Measurements from ENCODE around the gene ZNF419. TPM values are rescaled to one million over a fixed set of nuclear protein-coding genes. Genes with fewer than 3 reads are reported as not detected.

ZNF419 gene
- total RNA-seq, 1 donor from 2014 or later, result 10.0 TPM

GRCh38 chr19:57527136-57527881 lies 39.8 kb downstream of the ZNF419 start, which contains the start of gene ZNF549:
Gene ZNF549 (plus strand): TSS chr19:57527356. CDS start chr19:57527574, 218 bp downstream.
- intact Hi-C loops (cut with micrococcal nuclease), result loop anchor here (1.0 to 2.0 kb wide), 23 partner anchors 28 to 881 kb away; partner anchors contain the start of genes ERVK3-1, TRAPPC2B, ZNF134 and ZNF17

DNA sequence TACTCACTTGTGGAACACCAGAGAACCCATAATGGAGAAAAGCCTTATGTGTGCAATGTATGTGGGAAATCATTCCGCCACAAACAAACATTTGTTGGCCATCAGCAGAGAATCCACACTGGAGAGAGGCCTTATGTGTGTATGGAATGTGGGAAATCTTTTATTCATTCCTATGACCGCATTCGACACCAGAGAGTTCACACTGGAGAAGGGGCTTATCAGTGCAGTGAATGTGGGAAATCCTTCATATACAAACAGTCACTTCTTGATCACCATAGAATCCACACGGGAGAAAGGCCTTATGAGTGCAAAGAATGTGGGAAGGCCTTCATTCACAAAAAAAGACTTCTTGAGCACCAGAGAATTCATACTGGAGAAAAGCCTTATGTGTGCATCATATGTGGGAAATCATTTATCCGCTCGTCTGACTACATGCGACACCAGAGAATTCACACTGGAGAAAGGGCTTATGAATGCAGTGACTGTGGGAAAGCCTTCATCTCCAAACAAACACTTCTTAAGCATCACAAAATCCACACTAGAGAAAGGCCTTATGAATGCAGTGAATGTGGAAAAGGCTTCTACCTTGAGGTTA lies 50.5 kb downstream of the ZNF419 start:
- intact Hi-C loops (cut with micrococcal nuclease), result no loop called here

Other genes with a start within 250 kb of the ZNF419 start
- 9.4 and 10.9 TPM in 2 replicates for gene ZNF805, start 247.1 kb upstream of the ZNF419 start, total RNA-seq
- 42.0 and 44.9 TPM in 2 replicates for gene ZNF460, start 207.3 kb upstream of the ZNF419 start, total RNA-seq
- gene ZNF543, start 167.3 kb upstream of the ZNF419 start, total RNA-seq, result 7.8 and 8.5 TPM in 2 replicates
- gene ZNF304, start 136.5 kb upstream of the ZNF419 start, total RNA-seq, result 8.5 and 9.7 TPM in 2 replicates
- gene TRAPPC2B, start 124.2 kb upstream of the ZNF419 start, total RNA-seq, result 6.4 and 6.8 TPM in 2 replicates
- gene ZNF547, start 124.2 kb upstream of the ZNF419 start, total RNA-seq, result 2.0 and 3.9 TPM in 2 replicates
- 23.7 and 24.5 TPM in 2 replicates for gene ZNF548, start 97.9 kb upstream of the ZNF419 start, total RNA-seq
- 13.6 and 15.0 TPM in 2 replicates for gene ZNF17, start 76.6 kb upstream of the ZNF419 start, total RNA-seq
- gene ZNF749, start 52.4 kb upstream of the ZNF419 start, total RNA-seq, result 13.1 and 13.6 TPM in 2 replicates
- gene VN1R1, start 30.6 kb upstream of the ZNF419 start, total RNA-seq, result 0.17 and 0.20 TPM in 2 replicates
- 3.3 and 4.5 TPM in 2 replicates for gene ZNF772, start 10.2 kb upstream of the ZNF419 start, total RNA-seq
- gene ZNF773, start 12.2 kb downstream of the ZNF419 start, total RNA-seq, result 9.6 and 10.0 TPM in 2 replicates
- gene ZNF549, start 39.6 kb downstream of the ZNF419 start, total RNA-seq, result 6.1 and 7.8 TPM in 2 replicates
- 7.7 and 9.3 TPM in 2 replicates for gene ZNF550, start 72.1 kb downstream of the ZNF419 start, total RNA-seq
- gene ZNF416, start 91.2 kb downstream of the ZNF419 start, total RNA-seq, result 6.1 and 6.4 TPM in 2 replicates
- 5.5 and 7.0 TPM in 2 replicates for gene ZIK1, start 96.4 kb downstream of the ZNF419 start, total RNA-seq
- 6.6 and 6.8 TPM in 2 replicates for gene ZNF530, start 112.1 kb downstream of the ZNF419 start, total RNA-seq
- 13.9 and 18.5 TPM in 2 replicates for gene ZNF134, start 126.5 kb downstream of the ZNF419 start, total RNA-seq
- 14.4 and 15.4 TPM in 2 replicates for gene ZNF211, start 145.4 kb downstream of the ZNF419 start, total RNA-seq
- not detected in 2 replicates for gene ZSCAN4, start 181.2 kb downstream of the ZNF419 start, total RNA-seq
- 10.0 and 12.8 TPM in 2 replicates for gene ZNF551, start 194.2 kb downstream of the ZNF419 start, total RNA-seq
- 8.5 and 9.3 TPM in 2 replicates for gene ZNF154, start 221.5 kb downstream of the ZNF419 start, total RNA-seq
- 12.2 and 13.0 TPM in 2 replicates for gene ZNF671, start 239.9 kb downstream of the ZNF419 start, total RNA-seq